Osteoblast (primary cell): ENCODE measurements around the gene DCP1A. TPM values are rescaled to one million over a fixed set of nuclear protein-coding genes. Genes with fewer than 3 reads are reported as not detected.

Source experiments
- DNase-seq: peaks from one replicate; pipeline ENCODE4 v3.0.0; 2011; ENCODE audit warnings: low spot score, mixed read lengths; ENCODE audit not compliant: insufficient read length; ENCODE audit errors: missing footprints
- H2AFZ ChIP-seq: 2 replicates; pipeline ENCODE4 v1.6.0; 2011; ENCODE audit warnings: mild to moderate bottlenecking, low read length
- H3K27ac ChIP-seq: 2 replicates; pipeline ENCODE4 v1.5.1; 2011; ENCODE audit warnings: mild to moderate bottlenecking, low read depth, low read length, moderate library complexity
- H3K27me3 ChIP-seq: 2 replicates; pipeline ENCODE4 v1.6.0; 2012; ENCODE audit warnings: mild to moderate bottlenecking, control low read depth, inconsistent platforms, low read length, moderate library complexity; ENCODE audit not compliant: insufficient read depth
- H3K36me3 ChIP-seq: 2 replicates; pipeline ENCODE4 v1.5.1; 2011; ENCODE audit warnings: mild to moderate bottlenecking, low read length, control low read depth, moderate library complexity; ENCODE audit not compliant: insufficient read depth
- H3K4me1 ChIP-seq: 2 replicates; pipeline ENCODE4 v1.5.1; 2011; ENCODE audit warnings: mild to moderate bottlenecking, low read length, control low read depth, moderate library complexity; ENCODE audit not compliant: insufficient read depth
- H3K4me2 ChIP-seq: 2 replicates; pipeline ENCODE4 v1.6.0; 2011; ENCODE audit warnings: mild to moderate bottlenecking, low read length; ENCODE audit not compliant: insufficient read depth
- H3K4me3 ChIP-seq: fragments of 200-600 bp; sonication (generic); 3 replicates; pipeline ENCODE4 v1.5.1; 2012; ENCODE audit warnings: mild to moderate bottlenecking, low read length, inconsistent platforms; ENCODE audit not compliant: insufficient read depth
- H3K79me2 ChIP-seq: 2 replicates; pipeline ENCODE4 v1.6.0; 2012; ENCODE audit warnings: mild to moderate bottlenecking, low read length, control low read depth, inconsistent platforms; ENCODE audit not compliant: insufficient read depth
- H3K9me3 ChIP-seq: 2 replicates; pipeline ENCODE4 v1.5.1; 2011; ENCODE audit warnings: low read depth, low read length, control low read depth
- H4K20me1 ChIP-seq: 2 replicates; pipeline ENCODE4 v1.6.0; 2012; ENCODE audit warnings: mild to moderate bottlenecking, low read length, control low read depth; ENCODE audit not compliant: insufficient read depth
- CTCF ChIP-seq: IDR thresholded peaks from 2 replicates; pipeline ENCODE4 v1.5.1; 2011; ENCODE audit warnings: mild to moderate bottlenecking, low read depth, low read length, moderate library complexity; ENCODE audit errors: extremely low read depth
- total RNA-seq: library from RNA; depleted of rRNA; stranded (reverse); fragments of >200 nt; gene quantifications from 2 replicates; pipeline ENCODE4 v1.2.3, GENCODE V29; 2012

DCP1A gene
- total RNA-seq, 1 donor = 16.6 TPM

GRCh38 chr3:53286727-53287126, 60.6 kb downstream of the DCP1A start:
- Histone ChIP-seq H3K4me1 (no peaks in the 10 kb centered on the region), H4K20me1 (no peaks in the 10 kb centered on the region), H3K4me3 (no peak overlapping the region), H3K4me2 (no peak overlapping the region), H3K27ac (peak overlapping the region; percentile 57), H3K36me3 (peaks cover 38% of the 10 kb centered on the region), H3K9me3 (no peaks in the 10 kb centered on the region), H2AFZ (no peak overlapping the region), H3K27me3 (no peaks in the 10 kb centered on the region), H3K79me2 (no peaks in the 10 kb centered on the region)
- DNase-seq = no peak
- no peak for TF ChIP-seq CTCF

- Histone ChIP-seq H4K20me1 (no peaks in the 10 kb centered on the region), H3K9me3 (no peaks in the 10 kb centered on the region), H3K27me3 (no peaks in the 10 kb centered on the region), H3K79me2 (no peaks in the 10 kb centered on the region), H3K4me3 (no peak overlapping the region), H3K27ac (no peak overlapping the region), H3K4me1 (no peaks in the 10 kb centered on the region), H2AFZ (no peak overlapping the region), H3K36me3 (peaks cover 29% of the 10 kb centered on the region), H3K4me2 (no peak overlapping the region)
- TF ChIP-seq CTCF = no peak
- no peak for DNase-seq
Measured at GRCh38 chr3:53282581-53282980, 64.8 kb downstream of the DCP1A start.

GRCh38 chr3:53278667-53279066, 68.7 kb downstream of the DCP1A start:
- H3K36me3 ChIP-seq = peaks cover 12% of the 10 kb centered on the region
- no peaks in the 10 kb centered on the region for H3K4me1 ChIP-seq
- no peaks in the 10 kb centered on the region for H3K9me3 ChIP-seq
- no peak overlapping the region for H2AFZ ChIP-seq
- no peaks in the 10 kb centered on the region for H4K20me1 ChIP-seq
- H3K4me2 ChIP-seq = no peak overlapping the region
- no peak for TF ChIP-seq CTCF
- no peaks in the 10 kb centered on the region for H3K27me3 ChIP-seq
- no peaks in the 10 kb centered on the region for H3K79me2 ChIP-seq
- DNase-seq = no peak
- H3K27ac ChIP-seq = no peak overlapping the region
- H3K4me3 ChIP-seq = no peak overlapping the region

GRCh38 chr3:53274938-53275605, 72.3 kb downstream of the DCP1A start:
- H3K79me2 ChIP-seq = no peaks in the 10 kb centered on the region
- H2AFZ ChIP-seq = no peak overlapping the region
- TF ChIP-seq CTCF = no peak
- no peaks in the 10 kb centered on the region for H3K9me3 ChIP-seq
- no peaks in the 10 kb centered on the region for H3K27me3 ChIP-seq
- peaks cover 8% of the 10 kb centered on the region for H3K4me1 ChIP-seq
- H3K36me3 ChIP-seq = no peaks in the 10 kb centered on the region
- H4K20me1 ChIP-seq = no peaks in the 10 kb centered on the region
- no peak for DNase-seq
- H3K27ac ChIP-seq = no peak overlapping the region
- H3K4me2 ChIP-seq = no peak overlapping the region
- no peak overlapping the region for H3K4me3 ChIP-seq
